T-helper 1 cell (primary cell): ENCODE measurements around the gene C8G.
A peak's percentile ranks its signal among the peaks of the same experiment; 100 is the strongest.

Source experiments
- DNase-seq, 5 donors: peaks; one replicate each; pipeline ENCODE4 v3.0.0-alpha.2; 2012 to 2020

The C8G gene

GRCh38 chr9:136983656-136984314, 38.7 kb downstream of the C8G start:
- no peak for DNase-seq

- DNase-seq = no peak
These were observed 39.5 kb downstream of the C8G start for GRCh38 chr9:136984464-136985026.

GRCh38 chr9:136985027-136985602, 40.1 kb downstream of the C8G start:
- DNase-seq = no peak

GRCh38 chr9:136985853-136986252, 40.8 kb downstream of the C8G start:
- DNase-seq = no peak

DNA sequence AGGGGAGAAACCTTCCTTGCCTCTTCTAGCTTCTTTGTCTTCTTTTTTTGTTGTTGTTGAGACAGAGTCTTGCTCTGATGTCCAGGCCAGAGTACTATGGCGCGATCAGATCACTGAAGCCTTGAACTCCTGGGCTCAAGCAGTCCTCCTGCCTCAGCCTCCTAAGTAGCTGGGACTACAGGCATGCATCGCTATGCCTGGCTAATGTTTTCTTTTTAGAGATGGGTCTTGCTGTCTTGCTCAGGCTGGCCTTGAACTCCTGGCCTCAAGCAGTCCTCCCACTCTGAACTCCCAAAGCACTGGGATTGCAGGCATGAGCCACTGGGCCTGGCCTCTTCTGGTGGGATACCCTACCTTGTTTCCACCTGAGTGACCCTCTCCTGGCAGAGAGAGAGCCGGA, 43.8 kb downstream of the C8G start:
- DNase-seq = no peak

DNA sequence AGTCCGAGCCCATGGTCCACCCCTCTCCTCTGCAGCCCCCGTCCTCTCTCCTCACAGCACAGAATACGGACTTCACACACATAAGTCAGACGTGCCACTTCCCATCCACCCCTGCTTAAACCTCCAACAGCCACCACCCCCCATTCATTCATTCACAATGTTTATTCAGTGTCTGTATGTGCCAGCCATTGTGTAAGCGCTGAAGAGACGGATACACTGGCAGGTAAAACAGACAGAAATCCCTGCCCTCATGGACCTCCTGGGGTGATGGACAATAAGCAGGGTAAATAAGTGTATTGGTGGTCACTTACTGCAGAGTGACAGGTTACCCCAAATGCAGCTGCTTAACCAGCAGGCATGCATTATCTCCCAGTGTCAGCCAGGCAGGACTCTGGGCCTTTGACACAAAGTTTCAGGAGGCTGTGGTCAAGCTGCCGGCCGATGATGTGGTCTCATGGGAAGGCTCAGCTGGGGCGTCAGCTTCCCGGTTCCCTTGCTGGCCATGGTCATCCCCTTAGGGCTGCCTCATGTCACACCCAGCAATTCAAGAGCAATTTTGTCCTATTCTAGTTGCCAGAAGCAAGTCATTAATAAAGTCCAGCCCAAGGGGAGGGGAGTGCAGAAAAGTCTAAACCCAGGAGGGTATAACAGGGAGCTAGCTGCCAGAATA, 45.3 kb downstream of the C8G start:
- no peak for DNase-seq

GRCh38 chr9:136991993-136992818, 47.2 kb downstream of the C8G start, which contains the start of gene PAXX:
TSS of gene PAXX (plus strand) at chr9:136992422. CDS start at chr9:136992444, 22 bp downstream.
- peak; percentile 90 to 94 (median 91) for DNase-seq

- DNase-seq = no peak
These were observed 47.9 kb downstream of the C8G start for GRCh38 chr9:136992819-136993369.

GRCh38 chr9:136994180-136994887, 49.3 kb downstream of the C8G start:
- DNase-seq = no peak

DNA sequence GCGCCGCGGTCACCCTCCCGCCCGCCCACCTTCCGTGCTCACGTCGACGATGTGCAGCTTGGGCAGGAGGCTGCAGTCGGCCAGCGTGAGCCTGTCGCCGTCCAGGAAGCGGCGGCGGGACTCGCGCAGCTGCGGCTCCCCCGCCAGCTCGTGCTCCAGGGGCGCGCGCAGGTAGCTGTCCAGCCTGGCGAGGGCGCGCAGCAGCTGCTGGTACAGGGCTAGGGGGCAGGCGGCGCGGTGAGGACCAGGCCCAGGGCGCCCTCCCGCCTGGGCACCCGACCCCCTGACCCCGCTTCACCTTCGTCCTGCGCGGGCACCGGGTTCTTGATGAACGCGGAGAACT, 49.8 kb downstream of the C8G start:
- no peak for DNase-seq

DNA sequence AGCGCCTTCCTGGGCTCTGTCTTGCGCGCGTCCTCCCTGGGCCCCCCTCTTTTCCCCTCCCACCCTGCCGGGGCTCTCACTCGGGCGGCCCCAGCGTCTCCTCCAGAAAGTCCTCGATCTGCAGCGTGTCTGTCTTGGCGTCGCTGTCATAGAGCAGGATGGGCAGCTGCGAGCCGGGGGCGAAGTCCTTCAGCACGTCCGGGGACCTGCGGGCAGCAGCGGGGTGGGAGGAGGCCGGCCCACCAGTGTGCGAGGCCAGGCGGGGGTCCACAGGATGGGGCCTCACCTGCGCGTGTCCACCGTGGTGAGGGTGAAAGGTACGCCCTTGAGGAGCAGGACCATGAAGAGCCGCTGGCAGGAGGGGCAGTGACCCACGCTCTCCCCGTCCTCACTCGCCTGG, 50.3 kb downstream of the C8G start:
- no peak for DNase-seq

GRCh38 chr9:136995772-136996311, 50.8 kb downstream of the C8G start:
- DNase-seq = no peak
